Testis (tissue), 2 donors: ENCODE data around the gene MKX.

ENCODE experiments used
- CTCF ChIP-seq, 3 experiments: fragments of 450-650 bp in 2 of 3; fragments of 200-600 bp in 1 of 3; sonication (generic) in 1 of 3; IDR thresholded peaks; one replicate each; pipeline ENCODE4 v1.5.1; 2016 to 2019; ENCODE audit warnings: antibody characterized with exemption in 3 of 3, mild to moderate bottlenecking in 2 of 3, moderate library complexity in 1 of 3
- POLR2A ChIP-seq: fragments of 450-650 bp; IDR thresholded peaks from one replicate; pipeline ENCODE4 v1.6.1; 2017; ENCODE audit warnings: antibody characterized with exemption, mild to moderate bottlenecking, moderate library complexity

- TF ChIP-seq CTCF (IDR thresholded peaks at IDR 0.05) (no peak), POLR2A (no peak)
These were observed 65.5 kb downstream of the MKX start for GRCh38 chr10:27680006-27680557.
